DMS114 treated with DMSO at 0.1 percent for 48 hours (cell line): Measurements from ENCODE around the gene TBXA2R.
"Not testable (repeated sequence)": the region's sequence is repeated elsewhere in the genome, so short reads cannot be mapped to it uniquely, and the experiment has no call there.

Source experiments
- DNase-seq: peaks from one replicate; lab custom pipeline; 2025; ENCODE audit not compliant: unreplicated experiment; lab: John Stamatoyannopoulos, UW

Gene TBXA2R

DNA sequence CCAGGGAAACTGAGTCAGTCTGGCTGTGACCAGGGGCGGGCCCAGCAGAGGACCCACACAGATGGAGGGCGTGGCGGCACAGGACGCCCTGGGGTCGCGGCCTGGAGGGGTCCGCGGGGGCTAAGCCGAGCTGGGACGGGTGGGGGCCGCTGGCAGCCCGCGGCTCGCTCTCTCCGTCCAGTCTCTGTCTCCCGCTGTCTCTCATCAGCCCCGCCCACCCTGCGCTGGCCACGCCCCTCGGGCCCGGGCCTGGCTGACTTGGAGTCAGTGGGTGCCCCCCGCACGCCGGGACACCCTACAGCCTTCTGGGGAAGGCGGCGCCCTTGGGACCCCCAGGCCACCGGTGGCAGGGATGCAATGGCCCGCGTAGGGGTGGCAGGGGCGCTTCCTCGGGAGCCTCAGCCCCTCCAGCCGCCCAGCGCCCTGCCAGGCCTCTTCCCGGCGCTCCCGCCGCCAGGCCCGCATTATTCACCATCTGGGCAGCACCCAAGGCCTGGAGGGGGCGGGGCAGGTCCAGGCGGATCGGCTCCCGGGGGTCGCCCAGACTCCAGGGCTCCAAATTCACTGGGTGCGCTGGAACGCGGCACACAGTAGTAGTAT lies at the start of gene TBXA2R:
Gene TBXA2R (minus strand): TSS at position 186 of the 600 bp plus-strand sequence. CDS start 6,241 bp downstream, outside the sequence.
- DNase-seq: peak; percentile 39

DNA sequence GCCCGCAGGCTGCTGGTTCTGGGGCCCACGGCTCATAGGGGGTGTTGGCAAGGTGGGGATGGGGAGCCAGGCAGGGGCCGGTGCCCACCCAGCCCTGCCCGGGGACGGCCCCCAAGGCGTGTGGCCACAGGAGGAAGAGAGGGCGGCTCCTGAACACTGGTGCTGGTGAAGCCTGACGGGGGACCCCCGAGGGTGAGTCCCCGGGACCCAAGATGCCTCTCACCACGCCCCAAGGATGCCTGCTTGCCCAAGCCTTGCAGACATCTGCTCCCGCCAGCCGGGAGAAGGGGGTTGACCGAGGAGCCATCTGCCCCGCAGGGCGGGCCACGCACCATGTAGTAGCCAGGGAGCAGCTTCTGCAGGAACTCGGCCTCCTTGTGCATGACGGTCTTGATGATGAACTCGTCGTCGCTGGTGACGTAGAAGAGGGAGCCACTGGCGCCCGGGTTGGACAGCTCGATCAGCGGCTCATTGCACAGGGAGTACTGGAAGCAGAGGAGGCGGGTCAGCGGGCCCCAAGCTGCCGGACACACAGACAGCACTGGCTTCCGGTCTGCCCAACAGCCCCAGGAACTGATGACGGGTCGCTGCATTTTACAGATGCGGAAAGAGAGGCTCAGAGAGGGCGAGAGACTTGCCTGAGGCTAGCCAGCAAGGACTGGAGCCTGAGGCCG lies 49.5 kb upstream of the TBXA2R start:
- no peak for DNase-seq

DNA sequence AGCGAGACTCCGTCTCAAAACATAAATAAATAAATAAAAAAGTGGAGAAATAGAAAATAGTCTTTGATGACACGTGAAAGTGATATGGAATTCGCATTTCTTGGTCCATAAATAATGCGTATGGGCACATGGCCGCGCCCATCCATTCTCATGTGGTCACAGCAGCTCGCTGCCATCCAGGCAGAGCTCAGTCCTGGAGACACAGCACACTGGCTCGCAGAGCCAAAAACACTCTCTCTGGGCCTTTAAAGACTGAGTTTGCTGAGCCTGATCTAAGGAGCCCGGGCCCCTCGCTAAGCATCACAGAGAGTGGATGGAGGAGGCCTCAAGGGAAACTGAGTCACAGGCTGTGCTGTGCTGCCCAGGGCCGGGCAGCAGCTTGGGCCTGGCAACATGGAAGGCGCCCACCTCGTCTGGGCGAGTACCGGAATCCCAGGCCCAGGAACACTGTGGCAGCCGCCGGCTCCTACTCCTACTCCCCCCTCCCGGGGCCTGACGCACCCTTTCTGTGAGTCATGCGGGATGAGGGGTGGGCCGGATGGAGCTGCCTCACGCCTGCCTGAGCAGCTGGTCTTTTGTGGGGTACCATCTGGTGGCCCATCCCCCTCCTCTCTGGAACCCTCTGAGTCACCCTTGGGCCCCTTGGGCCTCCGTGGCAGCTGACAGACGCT lies 48.9 kb upstream of the TBXA2R start:
- no peak for DNase-seq

DNA sequence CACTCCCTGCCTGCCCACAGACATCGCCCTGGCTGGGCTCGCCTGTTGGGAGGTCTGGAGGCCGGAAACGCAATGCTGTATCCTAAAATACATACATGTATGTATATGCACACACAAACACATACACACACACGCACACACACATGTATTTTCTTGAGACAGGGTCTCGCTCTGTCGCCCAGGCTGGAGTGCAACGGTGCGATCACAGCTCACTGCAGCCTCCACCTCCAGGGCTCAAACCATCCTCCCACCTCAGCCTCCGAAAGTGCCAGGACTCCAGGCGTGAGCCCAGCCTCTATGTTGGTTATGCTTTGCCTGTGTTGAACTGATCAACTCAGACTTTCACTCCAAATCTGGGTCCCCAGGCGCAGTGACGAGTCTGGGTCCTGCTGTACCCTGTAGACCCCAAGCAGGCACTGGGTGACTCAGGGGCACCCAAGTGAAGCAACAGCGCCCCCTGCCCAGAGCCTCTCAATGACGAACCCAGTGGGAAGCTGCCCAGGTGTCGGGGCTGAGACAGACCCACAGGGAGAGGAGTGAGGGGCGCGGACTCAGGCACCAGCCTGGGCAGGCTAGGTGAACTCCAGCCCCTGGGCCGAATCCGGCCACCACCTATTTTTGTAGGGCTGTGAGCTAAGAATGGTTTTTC lies 47.3 kb upstream of the TBXA2R start:
- DNase-seq: no peak

DNA sequence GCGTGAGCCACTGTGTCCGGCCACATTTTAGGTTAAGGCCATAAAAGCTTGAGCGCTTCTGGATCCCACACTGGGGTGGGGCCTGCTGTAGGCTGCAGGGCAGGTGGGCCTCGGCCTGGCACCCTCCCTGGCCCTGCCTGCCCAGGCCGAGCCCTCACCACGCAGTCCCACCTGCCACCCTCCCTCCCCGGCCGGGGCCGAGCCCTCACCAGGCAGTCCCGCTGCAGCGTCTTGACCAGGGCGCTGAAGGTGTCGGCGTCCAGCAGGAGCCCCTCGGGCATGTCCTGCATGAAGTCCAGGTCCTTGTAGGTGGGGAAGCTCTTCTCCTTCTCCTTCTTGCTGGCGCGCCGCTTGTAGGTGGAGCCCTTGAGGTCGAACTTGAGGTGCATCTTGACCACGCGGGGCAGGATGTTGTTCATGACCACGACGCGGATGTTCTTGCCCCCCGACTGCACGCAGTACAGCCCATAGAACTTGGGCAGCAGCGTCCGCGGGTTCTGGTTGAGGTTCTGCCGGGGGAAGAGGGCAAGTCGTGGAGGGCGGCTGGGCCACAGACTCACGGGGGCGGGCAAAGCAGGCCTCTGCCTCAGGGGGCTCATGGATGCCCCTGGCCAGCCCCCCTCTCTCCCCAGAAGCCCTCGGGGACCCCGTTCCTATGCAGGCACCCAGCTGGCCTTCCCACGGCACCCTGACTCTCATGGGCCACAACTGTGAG lies 46.6 kb upstream of the TBXA2R start:
- DNase-seq: no peak

DNA sequence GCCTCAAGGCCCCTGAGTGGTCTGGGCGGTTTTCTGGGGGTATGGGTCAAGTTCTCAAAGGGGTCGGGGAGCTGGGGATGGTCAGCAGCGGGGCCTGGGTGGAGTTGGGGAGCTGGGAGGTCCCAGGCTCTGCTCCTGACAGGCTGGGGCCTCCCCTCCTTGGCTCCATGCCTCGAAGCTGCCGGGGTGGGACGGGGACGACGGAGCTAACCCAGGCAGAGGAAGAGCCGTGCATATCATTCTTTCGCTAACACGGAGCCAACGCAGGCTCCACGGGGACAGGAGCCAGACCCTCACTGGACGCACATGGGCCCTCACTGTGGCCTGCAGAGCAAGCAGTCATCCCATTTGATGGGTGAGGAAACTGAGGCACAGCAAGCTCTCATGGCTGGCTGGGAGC lies 45.7 kb upstream of the TBXA2R start:
- DNase-seq: no peak

DNA sequence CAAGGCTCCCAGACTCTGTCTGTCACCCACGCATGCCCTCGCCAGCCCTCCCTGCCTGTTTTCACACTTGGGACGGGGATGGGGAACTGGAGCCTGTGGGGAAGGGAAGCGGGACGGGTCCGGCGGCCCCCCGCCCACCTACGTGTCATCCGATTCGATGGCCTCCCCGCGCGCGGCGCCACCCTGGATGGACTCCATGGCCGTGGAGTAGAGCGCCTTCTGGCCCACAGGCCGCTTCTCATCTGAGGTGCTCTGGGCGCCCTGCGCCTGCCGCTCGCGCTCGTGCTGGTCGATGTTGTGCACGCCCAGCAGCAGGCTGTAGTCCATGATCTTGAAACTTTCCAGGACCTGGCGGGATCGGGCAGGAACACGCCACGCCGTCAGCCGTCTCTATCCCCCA lies 45.0 kb upstream of the TBXA2R start:
- DNase-seq: no peak

DNA sequence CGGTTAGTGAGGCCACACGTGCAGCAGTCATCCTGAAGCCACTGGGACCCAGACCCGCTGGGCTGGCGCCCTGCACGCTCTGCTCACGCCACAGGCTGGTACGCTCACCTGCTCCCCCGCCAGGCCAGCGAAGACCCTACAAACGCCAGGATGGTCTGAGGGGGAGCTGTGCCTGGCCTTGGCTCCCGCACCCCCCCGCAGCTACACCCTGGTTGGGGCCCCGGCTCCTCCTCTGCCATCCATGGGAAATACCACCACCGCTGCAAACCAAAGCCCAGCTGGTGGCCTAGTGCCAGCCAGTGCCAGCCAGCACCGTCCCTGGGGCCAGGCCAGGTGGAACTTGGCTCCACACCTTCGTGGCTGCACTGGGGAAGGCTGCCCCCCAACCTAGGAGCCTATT lies 43.2 kb upstream of the TBXA2R start:
- DNase-seq: no peak

DNA sequence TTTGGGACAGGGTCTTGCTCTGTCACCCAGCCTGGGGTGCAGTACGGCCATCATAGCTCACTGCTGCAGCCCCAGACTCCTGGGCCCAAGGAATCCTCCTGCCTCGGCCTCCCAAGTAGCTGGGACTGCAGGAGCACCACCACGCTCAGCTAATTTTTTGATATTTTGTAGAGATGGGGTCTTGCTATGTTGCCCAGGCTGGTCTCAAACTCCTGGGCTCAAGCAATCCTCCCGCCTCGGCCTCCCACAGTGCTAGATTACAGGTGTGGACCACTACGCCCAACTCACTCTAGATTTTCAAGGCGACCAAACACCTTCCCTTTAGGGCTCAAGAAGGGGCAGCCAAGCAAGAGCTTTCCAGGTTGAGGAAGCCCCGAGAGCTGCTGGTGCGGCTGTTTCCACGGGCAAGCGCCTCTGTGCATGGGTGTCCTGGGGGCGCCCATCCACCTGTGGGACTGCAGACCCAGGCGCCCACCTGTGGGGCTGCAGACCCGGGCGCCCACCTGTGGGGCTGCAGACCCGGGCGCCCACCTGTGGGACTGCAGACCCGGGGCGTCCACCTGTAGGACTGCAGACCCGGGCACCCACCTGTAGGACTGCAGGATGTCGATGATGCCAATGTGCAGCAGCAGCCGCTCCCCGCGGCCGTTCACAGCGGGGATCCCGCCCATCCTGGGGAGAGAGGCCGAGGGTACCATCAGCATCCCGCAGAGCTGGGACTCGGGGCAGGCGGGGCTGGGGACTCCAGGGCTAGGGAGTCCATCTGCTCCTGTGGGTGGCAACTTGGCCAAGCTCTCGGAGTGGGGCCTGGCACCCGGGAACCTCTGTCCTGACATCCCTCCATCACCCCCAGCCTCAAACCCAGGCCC lies 41.6 kb upstream of the TBXA2R start:
- no peak for DNase-seq

DNA sequence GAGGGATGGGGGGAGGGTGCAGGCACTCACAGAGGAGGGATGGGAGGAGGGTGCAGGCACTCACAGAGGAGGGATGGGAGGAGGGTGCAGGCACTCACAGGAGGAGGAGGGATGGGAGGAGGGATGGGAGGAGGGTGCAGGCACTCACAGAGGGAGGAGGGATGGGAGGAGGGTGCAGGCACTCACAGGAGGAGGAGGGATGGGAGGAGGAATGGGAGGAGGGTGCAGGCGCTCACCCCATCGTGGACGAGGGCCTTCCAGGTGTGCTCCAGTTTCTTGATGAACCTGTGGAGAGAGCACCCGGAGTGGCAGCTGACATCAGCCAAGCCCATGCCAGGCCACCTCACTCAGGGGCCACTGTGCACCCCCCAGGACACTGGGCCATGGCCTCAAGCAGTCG lies 40.4 kb upstream of the TBXA2R start:
- not testable (repeated sequence) for DNase-seq

DNA sequence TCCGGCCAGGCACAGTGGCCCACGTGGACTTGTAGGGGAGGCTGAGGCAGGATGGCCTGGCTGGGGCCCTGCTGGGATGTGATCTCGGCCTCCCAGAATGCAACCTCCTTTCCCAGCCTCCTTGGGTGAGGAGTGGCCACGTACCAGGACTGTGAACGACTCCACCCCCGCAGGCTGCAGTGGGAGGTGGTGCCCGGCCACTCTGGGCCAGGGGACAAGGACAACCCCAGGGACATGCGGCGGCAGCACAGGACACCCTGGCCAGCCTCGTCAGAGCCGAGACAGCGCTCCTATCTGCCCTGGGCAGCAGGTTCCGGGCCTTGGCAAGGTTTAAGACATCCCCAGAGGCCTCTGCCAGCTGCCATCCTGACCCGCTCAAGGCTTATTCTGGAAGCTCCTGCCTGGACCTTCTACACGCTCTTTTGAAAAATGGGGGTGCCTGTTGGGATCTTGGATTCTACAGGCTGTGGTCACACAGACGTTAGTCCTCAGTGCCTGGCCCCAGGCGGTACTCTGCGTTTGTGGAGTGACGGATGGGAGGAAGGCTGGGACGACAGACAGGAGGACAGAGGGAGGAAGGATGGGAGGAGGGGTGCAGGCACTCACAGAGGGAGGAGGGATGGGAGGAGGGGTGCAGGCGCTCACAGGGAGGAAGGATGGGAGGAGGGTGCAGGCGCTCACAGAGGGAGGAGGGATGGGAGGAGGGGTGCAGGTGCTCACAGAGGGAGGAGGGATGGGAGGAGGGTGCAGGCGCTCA lies 39.8 kb upstream of the TBXA2R start:
- no peak for DNase-seq

DNA sequence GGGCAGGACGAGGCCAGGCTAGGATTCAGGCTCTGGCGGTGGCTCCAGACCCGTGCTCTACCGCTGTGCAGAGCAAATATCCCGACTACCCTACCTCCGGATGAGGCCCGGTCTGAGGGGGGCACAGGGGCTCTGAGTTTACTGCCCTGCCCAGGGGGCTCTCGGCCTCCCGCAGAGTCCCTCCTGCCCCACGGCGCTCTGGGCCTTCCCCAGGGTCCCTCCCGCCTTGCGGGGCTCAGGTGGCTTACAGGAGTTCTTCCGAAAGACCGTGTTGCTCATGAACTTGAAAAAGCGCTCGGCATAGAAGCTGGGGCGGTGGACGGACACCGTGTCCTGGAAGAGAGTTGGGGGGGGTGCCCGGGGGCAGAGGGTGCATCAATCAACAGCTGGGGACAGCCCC lies 39.1 kb upstream of the TBXA2R start:
- DNase-seq: no peak

DNA sequence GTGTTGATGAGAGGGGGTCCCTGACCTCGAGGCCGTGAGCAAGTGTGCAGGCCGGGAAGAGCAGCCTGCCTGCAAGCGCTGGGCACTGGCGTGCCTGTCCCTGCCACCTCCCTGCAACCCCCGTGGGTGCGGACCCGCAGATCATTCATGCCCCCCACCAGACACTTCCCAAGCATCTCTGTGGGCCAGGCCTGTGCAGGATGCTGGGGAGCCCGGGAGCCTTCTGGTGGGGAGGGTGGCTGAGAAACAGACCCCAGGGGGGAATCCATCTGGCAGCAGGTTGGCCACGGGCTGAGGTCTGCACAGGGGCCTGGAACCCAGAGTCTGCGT lies 38.4 kb upstream of the TBXA2R start:
- no peak for DNase-seq

DNA sequence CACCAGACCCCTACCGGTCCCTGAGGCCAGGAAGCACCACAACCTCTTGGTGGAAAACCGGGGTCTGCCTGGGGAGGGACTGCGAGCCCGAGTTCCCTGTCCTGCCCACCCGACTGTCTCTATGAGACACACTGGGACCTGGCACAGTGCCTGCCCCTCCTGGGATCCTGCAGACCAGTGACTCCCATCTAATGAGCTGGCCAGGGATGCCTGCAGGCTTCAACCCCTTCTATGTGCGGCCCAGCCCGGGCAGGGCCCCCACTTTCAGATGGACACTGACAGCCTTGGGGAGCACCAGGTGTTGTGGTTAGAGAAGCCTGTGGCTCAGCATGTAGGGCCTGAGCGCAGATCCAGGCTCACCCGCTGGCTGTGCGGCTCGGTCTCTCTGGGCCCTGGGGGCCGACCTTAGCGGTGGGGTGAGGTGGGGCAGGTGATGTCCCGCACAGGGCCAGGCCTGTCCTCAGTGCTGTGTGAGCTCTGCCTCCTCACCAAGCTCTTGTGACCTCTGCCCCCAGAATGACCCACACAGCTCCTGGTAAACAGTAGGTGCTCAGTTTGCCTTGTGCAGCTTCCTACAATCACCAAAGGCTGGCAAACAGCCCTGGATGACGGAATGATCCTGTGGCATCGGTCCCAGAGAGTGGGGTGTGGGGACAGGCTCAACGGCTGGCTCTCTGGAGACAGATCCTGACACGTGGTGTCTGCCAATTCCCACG lies 37.8 kb upstream of the TBXA2R start:
- DNase-seq: no peak

DNA sequence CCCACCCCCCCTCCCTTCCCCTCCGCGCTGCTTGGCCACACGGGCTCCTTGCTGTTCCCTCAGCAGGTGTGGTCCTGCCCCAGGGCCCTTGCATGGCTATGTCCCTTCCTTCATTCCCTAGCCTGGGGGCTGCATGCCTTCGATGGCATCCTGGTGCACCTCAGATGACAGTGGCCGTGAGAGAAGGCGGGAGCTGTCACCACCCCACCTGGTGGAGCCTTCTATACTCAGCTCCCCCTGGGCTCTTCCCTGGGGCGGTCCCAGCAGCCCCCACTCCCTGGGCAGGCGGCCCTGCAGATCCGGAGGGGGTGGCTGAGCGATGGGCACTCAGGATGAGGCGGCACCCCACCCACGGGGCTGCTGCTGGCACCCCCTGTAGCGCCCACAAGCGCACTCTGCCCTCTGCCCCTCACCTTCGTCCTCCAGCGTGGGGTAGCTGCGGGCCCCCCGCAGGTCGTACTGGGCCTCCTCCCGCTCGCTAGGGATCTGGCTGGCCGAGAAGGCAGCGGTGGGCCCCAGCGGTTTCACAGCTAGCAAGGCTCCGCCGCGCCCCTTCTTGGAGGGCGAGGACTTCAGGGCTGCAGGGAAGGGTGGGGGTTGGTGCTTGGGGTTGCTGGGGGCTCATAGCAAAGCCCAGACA lies 37.1 kb upstream of the TBXA2R start:
- no peak for DNase-seq

DNA sequence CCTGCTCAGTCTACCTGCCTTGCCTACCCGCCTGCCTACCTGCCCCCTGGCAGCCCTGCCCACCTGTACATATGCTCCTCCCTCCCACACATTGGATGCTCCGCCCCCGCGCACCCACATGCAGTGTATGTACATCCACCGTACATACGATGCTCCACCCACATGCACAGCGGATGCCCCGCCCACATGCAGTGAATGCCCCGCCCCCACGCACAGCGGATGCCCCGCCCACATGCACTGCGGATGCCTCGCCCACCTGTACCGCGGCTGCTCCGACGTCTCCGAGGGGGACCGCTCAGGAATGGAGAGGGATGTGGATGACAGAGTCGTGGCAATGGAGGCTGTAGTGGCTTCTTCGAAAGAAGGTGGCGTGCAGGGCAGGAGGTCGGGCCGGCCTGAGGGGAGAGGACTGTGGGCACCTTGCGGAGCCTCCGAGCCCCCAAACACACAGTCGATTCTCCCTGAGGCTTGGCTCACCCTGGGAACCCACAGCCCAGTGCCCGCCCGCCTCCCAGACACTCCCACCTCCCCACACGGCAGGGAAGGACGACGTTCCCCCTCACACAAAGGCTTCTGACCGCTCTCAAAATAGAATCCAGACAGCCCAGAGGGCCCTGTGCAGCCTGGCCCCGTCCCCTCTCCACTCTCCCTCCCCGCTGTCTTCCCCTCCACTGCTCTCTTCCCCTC lies 36.5 kb upstream of the TBXA2R start:
- DNase-seq: no peak

DNA sequence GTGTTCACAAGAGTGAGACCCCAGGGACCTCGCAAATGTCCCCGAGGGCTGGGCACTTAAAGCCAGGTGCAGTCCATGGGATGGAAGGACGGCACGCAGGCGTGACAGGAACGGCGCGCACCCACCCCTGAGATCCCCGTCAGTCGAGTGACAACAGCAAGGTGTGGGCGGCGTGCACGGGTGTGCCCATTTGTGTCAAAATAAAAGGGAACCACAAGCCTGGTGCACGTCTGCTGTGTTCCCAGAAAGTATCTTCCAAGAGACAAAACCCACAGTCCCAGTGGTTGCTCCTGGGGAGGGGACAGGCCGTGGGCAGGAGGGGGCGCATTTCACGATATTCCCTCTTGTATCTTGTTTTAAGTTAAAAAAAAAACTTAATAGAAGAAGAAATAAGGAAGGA lies 35.6 kb upstream of the TBXA2R start:
- no peak for DNase-seq
